Kasumi-1 (cell line): ENCODE data around the gene CNTNAP3B.
"Not testable (repeated sequence)": the region's sequence is repeated elsewhere in the genome, so short reads cannot be mapped to it uniquely, and the experiment has no call there.

Source experiments
- DNase-seq, 2 experiments: peaks; one replicate each; lab custom pipeline; 2025; lab: John Stamatoyannopoulos, UW

The CNTNAP3B gene

DNA sequence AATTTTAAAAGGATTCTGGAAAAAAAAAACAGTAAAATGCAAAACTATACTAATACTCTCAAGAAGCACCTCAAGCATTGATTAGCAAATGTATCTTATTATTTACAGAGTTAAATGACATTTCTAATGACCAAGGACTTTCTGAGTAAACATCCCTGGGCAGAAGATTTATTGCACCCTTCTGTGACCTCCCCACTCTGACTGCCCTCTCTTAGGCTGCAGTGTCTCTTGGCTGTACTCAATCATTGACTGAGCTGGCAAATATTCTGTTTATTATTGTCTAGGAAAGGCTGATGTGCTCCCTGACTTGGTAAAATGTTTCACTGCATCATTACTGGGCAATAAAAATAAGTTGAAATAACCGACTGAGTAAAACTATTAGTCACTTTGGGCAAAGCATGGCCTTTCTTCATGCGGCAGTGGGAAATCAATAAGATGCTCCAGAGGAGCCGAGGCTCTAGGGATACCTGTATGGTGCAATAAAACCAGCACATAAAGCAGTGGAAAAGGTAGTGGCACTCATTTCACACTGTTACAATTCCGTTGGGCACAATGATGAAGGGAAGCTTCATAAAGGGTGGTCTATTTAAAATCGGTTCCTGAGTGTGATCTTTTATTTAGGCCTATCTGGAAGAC is 151.1 kb downstream of the CNTNAP3B start:
- not testable (repeated sequence) for DNase-seq

DNA sequence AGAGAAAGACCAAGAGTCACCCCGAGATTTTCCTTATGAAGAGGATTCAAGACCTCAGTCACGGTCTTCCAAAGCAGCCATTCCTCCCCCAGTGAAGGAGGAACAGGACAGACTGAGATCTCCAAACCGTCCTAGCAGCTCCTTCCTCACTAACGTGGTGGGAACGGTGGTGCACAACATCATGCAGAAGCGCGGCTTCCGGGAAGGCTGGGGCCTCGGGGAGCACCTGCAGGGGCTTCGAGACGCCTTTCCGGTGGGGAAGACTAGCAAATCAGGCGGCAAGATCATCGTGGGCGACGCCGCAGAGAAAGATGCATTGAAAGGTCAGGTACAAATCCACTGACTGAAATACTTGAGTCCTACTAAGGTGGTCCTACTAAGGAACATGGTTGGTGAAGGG is 154.3 kb downstream of the CNTNAP3B start:
- not testable (repeated sequence) for DNase-seq

DNA sequence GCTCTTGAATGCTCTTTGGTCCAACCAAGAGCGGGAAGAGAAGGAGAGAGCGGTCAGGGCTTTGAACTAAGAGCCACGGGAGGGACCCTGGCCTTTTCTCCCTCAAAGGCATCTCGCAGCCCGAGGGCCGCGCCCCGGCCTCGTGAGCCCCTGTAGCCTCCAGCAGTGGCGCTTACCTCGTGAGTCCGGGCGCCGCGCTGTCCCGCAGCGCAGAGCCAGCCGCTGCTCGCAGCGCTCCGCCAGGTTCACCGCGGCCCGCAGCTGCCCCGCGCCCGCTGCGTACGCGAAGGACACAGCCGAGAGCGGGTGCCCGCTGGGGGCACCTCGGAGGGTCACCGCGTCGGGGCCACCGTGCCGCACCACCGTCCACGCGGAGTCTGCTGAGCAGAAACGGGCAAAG is 176.2 kb downstream of the CNTNAP3B start:
- DNase-seq = not testable (repeated sequence)

DNA sequence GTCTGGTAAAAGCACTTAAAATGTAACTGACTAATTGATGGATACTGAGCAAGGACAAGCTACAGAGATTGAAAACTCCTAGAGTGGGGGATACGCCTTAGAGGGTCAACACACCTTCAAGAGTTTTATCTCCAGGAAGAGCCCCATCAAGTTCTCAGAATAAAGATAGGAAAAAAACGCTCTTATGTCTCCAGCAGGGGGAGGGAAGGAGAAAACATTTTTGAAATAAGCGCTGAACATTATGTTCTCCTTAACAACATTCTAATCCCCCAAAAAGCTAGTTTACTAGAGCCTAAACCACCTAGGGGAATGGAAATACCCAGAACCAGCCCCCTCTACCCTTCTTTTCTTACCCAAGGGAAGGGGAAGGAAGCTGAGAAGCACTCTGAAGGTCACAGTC is 187.5 kb downstream of the CNTNAP3B start:
- not testable (repeated sequence) for DNase-seq

DNA sequence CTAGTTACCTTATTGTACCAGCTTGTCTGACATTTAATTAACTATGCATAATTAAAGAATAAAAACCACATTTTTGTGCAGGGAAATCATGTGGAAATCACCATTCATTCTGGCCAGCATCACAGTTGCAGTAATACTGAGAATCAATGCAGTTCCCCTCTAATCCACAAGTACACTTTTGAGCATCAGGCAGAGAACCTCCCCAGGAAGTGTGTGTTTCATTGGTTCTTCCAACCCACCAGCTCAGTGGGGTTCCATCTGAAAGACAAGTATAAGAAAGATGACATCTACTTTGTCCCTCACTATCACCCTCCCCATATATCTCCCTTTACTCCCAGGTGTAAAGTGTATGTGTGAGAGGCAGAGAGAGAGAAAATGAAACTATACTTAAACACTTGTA is 191.1 kb downstream of the CNTNAP3B start:
- not testable (repeated sequence) for DNase-seq

DNA sequence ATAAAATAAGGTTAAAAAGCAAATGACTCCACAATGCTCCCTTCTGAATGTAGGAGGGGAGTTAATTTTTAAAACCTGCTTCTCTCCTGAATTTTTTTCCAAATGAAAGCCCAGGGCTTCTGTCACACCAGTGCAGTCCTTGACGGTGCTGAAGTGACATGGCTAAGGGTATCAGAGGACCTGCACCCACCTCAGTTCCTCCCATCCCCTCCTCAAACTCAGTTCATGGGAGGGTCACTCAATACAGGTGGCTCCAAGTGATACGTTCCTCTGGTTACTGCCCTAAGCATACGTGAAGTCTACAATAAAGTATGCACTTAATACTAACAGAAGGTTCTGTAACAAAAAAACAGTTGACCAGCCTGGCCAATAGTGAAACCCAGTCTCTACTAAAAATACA is 193.5 kb downstream of the CNTNAP3B start:
- DNase-seq = not testable (repeated sequence)

DNA sequence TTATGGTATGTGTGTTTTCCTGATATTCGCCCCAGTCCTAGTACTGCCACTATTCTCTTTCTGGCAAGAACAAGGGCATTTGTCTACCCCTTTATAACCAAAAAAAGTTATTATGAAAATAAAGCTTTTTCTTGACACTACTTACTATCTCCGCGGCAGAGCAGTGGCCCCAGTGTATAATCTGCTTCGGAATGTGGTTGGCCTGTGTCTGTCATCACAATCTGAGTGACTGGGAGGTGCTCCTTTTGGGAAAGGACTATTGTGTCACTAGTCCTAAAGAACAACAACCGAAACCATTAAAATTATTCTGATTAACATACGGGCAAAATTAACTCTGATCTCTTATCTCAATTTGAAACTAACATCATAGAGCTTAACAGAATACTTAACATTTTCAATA is 200.1 kb downstream of the CNTNAP3B start:
- DNase-seq = not testable (repeated sequence)

DNA sequence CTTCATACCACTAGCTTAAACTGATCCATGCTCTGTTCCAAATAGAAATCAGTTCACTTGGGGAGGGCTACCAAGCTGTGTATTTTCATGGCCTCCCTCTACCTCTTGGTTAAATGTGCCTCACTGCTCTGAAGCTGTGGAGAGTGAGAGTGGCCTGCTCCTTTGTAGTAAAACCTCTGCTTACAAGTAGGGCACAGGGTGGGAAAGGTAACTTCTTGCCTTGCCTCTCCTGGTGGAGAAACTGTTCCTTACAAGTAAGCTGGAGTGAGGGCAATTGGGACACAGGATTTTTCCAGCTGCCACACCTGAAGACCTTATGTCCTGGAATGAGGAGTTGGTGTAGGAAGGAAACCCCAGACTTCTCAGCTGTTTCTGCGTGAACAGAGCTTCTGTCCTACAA is 211.9 kb downstream of the CNTNAP3B start:
- not testable (repeated sequence) for DNase-seq

DNA sequence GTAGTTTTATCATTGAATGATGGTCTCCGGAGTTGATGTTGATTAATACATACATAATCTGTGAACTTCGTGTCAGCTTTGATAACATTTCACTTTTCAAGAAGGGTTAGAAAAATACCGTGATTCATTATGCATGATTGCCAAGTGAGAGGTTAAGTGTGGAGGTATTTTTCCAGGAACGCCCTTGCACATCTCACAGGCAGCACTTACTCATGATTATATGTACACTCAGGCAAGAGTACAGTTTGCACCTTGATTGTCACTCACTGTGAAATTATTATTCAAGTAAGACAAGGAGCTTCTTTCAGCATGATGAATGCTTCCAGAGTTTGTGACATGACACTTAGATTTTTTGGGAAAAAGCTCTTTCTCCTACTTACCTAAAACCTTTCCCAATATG is 223.7 kb downstream of the CNTNAP3B start:
- DNase-seq = not testable (repeated sequence)

DNA sequence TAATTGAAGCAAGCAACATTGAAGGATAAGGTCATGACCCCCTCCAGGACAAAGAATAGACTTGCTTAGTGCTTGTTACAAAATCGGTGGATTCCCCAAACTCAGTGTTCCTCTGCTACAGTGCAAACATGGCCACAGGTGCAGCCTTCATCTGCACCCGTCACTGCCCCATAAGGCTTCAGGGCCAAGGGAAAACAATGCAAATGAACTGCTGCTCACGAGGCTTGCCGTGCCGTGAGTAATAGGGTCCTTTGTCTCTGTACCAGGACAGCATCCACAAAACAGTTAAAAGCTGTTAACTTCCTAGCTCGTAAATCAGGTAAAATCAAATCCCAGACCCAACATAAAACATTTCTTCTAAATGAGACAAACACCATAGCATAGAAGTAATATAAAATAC is 226.5 kb downstream of the CNTNAP3B start:
- not testable (repeated sequence) for DNase-seq

DNA sequence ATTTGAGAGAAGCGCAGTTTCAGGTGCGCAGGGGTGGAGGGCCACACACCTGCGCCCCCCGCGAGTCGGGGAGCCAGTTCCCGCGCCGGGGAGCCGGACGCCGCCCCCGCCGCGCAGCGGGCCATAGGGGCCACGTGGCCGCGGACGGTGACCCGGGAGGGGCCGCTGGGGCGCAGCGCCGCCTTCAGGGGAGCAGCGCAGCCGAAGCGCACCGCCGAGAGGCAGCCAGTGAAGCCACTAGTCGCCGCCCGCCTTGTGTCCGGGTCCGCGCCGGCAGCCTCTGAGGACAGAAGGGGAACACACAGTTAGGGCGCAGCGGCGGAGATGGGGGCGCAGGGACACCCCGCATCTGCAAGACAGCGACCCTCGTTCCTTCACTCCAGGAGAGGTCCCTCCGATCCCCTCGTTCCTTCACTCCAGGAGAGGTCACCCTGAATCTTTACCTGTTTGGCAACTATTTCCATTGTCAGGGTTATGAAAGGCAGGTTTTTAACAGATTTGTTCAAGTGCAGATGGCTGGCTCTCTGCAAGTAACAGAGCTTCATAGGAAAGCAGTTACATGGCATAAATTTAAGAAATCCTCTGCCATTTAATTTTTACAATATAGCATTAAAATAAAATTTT is 230.4 kb downstream of the CNTNAP3B start:
- not testable (repeated sequence) for DNase-seq

DNA sequence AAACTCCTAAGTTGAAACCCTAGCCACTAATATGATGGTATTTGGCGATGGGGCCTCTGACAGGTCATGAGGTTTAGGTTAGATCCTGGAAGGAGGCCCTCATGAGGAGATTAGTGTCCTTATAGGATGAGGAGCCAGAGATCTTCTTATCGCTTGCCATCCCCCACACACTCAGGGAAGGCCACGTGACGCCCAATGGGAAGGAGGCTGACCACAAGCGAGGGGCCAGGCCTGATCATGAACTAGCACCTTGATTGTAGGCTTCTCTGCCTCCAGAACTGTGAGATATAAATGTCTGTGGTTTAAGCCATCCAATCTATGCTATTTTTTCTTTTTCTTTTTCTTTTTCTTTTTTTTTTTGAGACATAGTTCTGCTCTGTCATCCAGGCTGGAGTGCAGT is 254.7 kb downstream of the CNTNAP3B start:
- DNase-seq = not testable (repeated sequence)

DNA sequence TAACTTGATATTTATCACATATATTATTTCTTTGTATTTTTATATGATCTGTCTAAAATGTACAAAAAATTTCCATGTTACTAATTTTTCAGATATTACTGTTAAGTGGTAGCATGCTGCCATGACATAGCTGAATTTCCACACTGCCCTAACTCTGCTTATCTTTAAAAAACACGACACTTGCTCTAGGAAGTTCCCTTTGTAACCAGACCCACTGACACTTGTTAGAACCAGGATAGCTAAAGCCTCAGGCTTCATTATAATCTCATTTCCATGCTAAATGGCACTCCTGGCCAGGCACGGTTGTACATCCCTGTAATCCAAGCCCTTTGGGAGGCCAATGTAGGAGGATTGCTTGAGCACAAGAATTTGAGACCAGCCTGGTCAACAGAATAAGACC is 273.8 kb downstream of the CNTNAP3B start:
- not testable (repeated sequence) for DNase-seq

DNA sequence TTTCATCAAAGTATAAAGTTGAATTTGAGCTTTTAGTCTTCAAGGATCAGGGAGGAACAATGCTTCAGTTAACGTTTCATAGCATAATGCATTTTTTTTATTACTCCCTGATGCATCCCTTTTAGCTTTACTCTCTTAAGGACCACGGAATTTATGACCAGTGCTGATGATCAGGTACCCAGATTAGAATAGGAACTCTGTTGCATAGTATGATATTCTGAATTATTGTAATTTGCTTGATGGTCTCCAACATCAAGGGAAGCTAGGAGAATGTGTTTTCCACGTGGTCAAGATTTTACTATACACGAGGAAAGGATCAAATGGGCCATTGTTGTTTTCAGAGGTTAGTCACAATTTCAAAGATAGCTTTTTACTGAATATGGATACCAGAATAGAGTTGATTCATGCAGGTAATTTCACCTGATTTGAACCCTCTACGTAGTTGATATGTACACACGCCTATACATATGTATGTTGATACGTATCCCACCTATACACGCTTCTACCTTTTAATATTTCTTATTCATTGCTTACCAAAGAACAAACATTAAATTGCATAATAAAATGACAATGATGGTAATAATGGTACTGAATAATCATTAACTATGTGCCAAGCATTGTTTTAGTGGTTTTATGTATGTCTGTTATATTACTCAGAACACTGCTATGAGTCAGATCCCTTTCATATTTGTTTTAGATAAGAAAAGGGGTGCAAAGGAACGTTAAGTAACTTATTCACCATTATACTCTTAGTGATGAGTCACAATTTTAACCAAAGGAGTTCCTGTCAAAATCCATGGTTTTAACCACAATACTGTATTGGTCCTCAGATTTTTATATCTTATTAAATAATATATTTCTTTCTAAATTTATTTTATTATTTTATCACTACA is 277.1 kb downstream of the CNTNAP3B start:
- not testable (repeated sequence) for DNase-seq

DNA sequence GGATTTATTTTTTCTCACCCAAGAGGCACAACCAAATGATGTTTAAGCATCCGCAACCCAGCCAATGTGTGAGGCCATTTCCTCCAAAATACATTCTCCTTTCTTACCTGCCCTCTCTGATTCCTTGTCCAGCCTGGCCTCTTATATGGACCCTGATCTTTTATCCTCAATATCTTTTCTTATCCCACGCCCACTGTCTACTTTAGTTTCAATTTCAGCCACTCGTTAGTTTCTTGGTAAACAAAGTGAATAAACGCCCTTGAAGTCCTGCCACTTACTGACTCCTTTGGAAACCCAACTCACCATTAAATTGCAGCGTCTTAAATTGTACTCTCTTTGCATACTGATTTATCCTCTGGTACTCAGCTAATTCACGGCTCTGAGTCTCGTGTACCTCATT is 281.4 kb downstream of the CNTNAP3B start:
- DNase-seq = not testable (repeated sequence)
